ENCODE data around the gene VSTM4. TPM values are rescaled to one million over a fixed set of nuclear protein-coding genes. Genes with fewer than 3 reads are reported as not detected.
A peak's percentile ranks its signal among the peaks of the same experiment; 100 is the strongest.

The VSTM4 gene
- total and polyA plus RNA-seq, 9 of the 15 experiments (the other 6 are each of a cell fraction or from before 2014, with no cell fraction given): 1.0 to 7.9 (median 3.0) TPM

GRCh38 chr10:49161411-49161997 lies 46.2 kb upstream of the VSTM4 start (continued):
- 0 out of 2 replicates have a peak, but pooled peaks have one; percentile 36 for TF ChIP-seq CHD2 (IDR thresholded peaks at IDR 0.05; ENCODE audit: low read depth, low read length)
- TF ChIP-seq YBX1 (IDR thresholded peaks at IDR 0.05): no peak
- 0 out of 4 replicates have a peak, but pooled peaks of 1 of the 2 experiments have one; percentile 52 for TF ChIP-seq ARNT (IDR thresholded peaks at IDR 0.05)
- TF ChIP-seq SIX5 (IDR thresholded peaks at IDR 0.05; ENCODE audit: borderline replicate concordance in 1 of 2, insufficient read depth in 1 of 2, low read depth in 1 of 2, low read length in 2 of 2): no peak
- no peak for TF ChIP-seq DLX4 (CRISPR knock-in tag; IDR thresholded peaks at IDR 0.05)
- peak in 1 of 3 experiments; percentile 16 for TF ChIP-seq YY1 (IDR thresholded peaks at IDR 0.05; ENCODE audit: borderline replicate concordance in 1 of 3, control insufficient read depth in 1 of 3, extremely low read depth in 1 of 3, insufficient read depth in 3 of 3, insufficient read length in 1 of 3, insufficient replicate concordance in 2 of 3, low read depth in 1 of 3, low read length in 2 of 3)
- no peak for TF ChIP-seq E2F1 (CRISPR knock-in tag; IDR thresholded peaks at IDR 0.05)
- no peak for TF ChIP-seq ZNF280A (IDR thresholded peaks at IDR 0.05; ENCODE audit: low read depth, partially characterized antibody)
- no peak for TF ChIP-seq ZNF318 (IDR thresholded peaks at IDR 0.05; ENCODE audit: borderline replicate concordance in 1 of 2, low read depth in 1 of 2)
- peak; percentile 44 to 54; a peak in 2 of 4 replicates for TF ChIP-seq FOXK2 (conservative IDR thresholded peaks at IDR 0.05 in 1 of 2, IDR thresholded peaks at IDR 0.05 in 1 of 2; ENCODE audit: low read depth in 2 of 2)
- peak; percentile 94 for TF ChIP-seq SMARCA4 (IDR thresholded peaks at IDR 0.05)
- no peak for TF ChIP-seq KAT2B (IDR thresholded peaks at IDR 0.05; ENCODE audit: low read depth, low read length)
- no peak for TF ChIP-seq ID3 (CRISPR knock-in tag; IDR thresholded peaks at IDR 0.05)
- TF ChIP-seq ID3 (tag; IDR thresholded peaks at IDR 0.05): peak; percentile 96
